ENCODE data around the gene AEBP1.

Gene AEBP1

GRCh38 chr7:44104860-44105771, 971 bp downstream of the AEBP1 start:
- DNase-seq (ENCODE audit: low read depth in 2 of 2): peak in 1 of 2 experiments; percentile 46

- no peak for DNase-seq (ENCODE audit: low read depth in 2 of 2)
Measured at GRCh38 chr7:44105832-44106231, 1.7 kb downstream of the AEBP1 start.

GRCh38 chr7:44106311-44107065, 2.3 kb downstream of the AEBP1 start:
- DNase-seq (ENCODE audit: low read depth in 2 of 2): no peak

GRCh38 chr7:44107116-44107960, 3.2 kb downstream of the AEBP1 start:
- DNase-seq (ENCODE audit: low read depth in 2 of 2): no peak

- DNase-seq (ENCODE audit: low read depth in 2 of 2): no peak
Measured at GRCh38 chr7:44107961-44108767, 4.0 kb downstream of the AEBP1 start.

- DNase-seq (ENCODE audit: low read depth in 2 of 2): no peak
Measured at GRCh38 chr7:44108768-44109750, 4.9 kb downstream of the AEBP1 start.

- no peak for DNase-seq (ENCODE audit: low read depth in 2 of 2)
Measured at GRCh38 chr7:44109991-44110390, 5.8 kb downstream of the AEBP1 start.

- DNase-seq (ENCODE audit: low read depth in 2 of 2): no peak
Measured at GRCh38 chr7:44110719-44111635, 6.8 kb downstream of the AEBP1 start.

GRCh38 chr7:44111761-44112160, 7.6 kb downstream of the AEBP1 start:
- no peak for DNase-seq (ENCODE audit: low read depth in 2 of 2)

- DNase-seq (ENCODE audit: low read depth in 2 of 2): no peak
Measured at GRCh38 chr7:44112231-44112996, 8.3 kb downstream of the AEBP1 start.

GRCh38 chr7:44112997-44113763, 9.0 kb downstream of the AEBP1 start:
- no peak for DNase-seq (ENCODE audit: low read depth in 2 of 2)

GRCh38 chr7:44113764-44114354, 9.7 kb downstream of the AEBP1 start:
- DNase-seq (ENCODE audit: low read depth in 2 of 2): no peak

- no peak for DNase-seq (ENCODE audit: low read depth in 2 of 2)
Measured at GRCh38 chr7:44114586-44115310, 10.6 kb downstream of the AEBP1 start.

GRCh38 chr7:44116087-44116788, 12.1 kb downstream of the AEBP1 start:
- no peak for DNase-seq (ENCODE audit: low read depth in 2 of 2)

Measured in fibroblast of skin of left quadriceps (primary cell).